ENCODE data around the gene CD84.

Gene CD84

GRCh38 chr1:160541622-160542302 lies 37.5 kb downstream of the CD84 start:
- H3K27me3 ChIP-seq (ENCODE audit: insufficient read depth, low read length, poor library complexity), result no peaks in the 10 kb centered on the region
- peaks cover 38% of the 10 kb centered on the region for H3K4me1 ChIP-seq (ENCODE audit: insufficient read depth, low read length)
- no peaks in the 10 kb centered on the region; the same call in 1 of the 2 replicates for H3K36me3 ChIP-seq (ENCODE audit: insufficient read depth, low read length)
- no peak overlapping the region for H3K4me2 ChIP-seq (ENCODE audit: insufficient read depth, low read length)
- H2AFZ ChIP-seq (ENCODE audit: low read depth, low read length), result no peak overlapping the region
- ATAC-seq (ENCODE audit: insufficient read depth, low read depth), result no peak
- peak overlapping the region; percentile 94 for H3K27ac ChIP-seq (ENCODE audit: low read length)
- TF ChIP-seq CTCF (IDR thresholded peaks at IDR 0.05; ENCODE audit: borderline replicate concordance, extremely low read depth, low read length, poor library complexity, severe bottlenecking), result no peak
- no peak overlapping the region for H3K9ac ChIP-seq (ENCODE audit: low read depth, low read length)
- H3K9me3 ChIP-seq (ENCODE audit: insufficient read depth, low read length, severe bottlenecking), result no peaks in the 10 kb centered on the region
- H3K79me2 ChIP-seq (ENCODE audit: insufficient read depth, low read length), result no peaks in the 10 kb centered on the region
- no peak overlapping the region for H3K4me3 ChIP-seq (ENCODE audit: low read depth in 1 of 2, low read length in 2 of 2)
- DNase-seq, result no peak
- H4K20me1 ChIP-seq (ENCODE audit: insufficient read depth, low read length), result no peaks in the 10 kb centered on the region

- H3K36me3 ChIP-seq (ENCODE audit: insufficient read depth, low read length), result no peaks in the 10 kb centered on the region
- ATAC-seq (ENCODE audit: insufficient read depth, low read depth) (no peak), DNase-seq (no peak)
- H4K20me1 ChIP-seq (ENCODE audit: insufficient read depth, low read length), result no peaks in the 10 kb centered on the region
- peaks cover 3% of the 10 kb centered on the region for H3K9me3 ChIP-seq (ENCODE audit: insufficient read depth, low read length, severe bottlenecking)
- peaks cover 38% of the 10 kb centered on the region for H3K4me1 ChIP-seq (ENCODE audit: insufficient read depth, low read length)
- TF ChIP-seq CTCF (IDR thresholded peaks at IDR 0.05; ENCODE audit: borderline replicate concordance, extremely low read depth, low read length, poor library complexity, severe bottlenecking) (no peak), EZH2 (IDR thresholded peaks at IDR 0.05; ENCODE audit: borderline replicate concordance, low read depth, low read length, severe bottlenecking) (no peak)
- peak overlapping the region; percentile 53 for H3K9ac ChIP-seq (ENCODE audit: low read depth, low read length)
- H3K4me3 ChIP-seq (ENCODE audit: low read depth in 1 of 2, low read length in 2 of 2), result peak overlapping the region in 1 of 2 experiments; percentile 38; a peak in 1 of 4 replicates
- H3K4me2 ChIP-seq (ENCODE audit: insufficient read depth, low read length), result peak overlapping the region; percentile 64
- no peaks in the 10 kb centered on the region for H3K79me2 ChIP-seq (ENCODE audit: insufficient read depth, low read length)
- H3K27me3 ChIP-seq (ENCODE audit: insufficient read depth, low read length, poor library complexity), result no peaks in the 10 kb centered on the region
- H3K27ac ChIP-seq (ENCODE audit: low read length), result peak overlapping the region; percentile 94
- peak overlapping the region; percentile 41; the same call in 1 of the 2 replicates for H2AFZ ChIP-seq (ENCODE audit: low read depth, low read length)
Measured at GRCh38 chr1:160540859-160541233, 38.5 kb downstream of the CD84 start.

- Histone ChIP-seq H3K27me3 (ENCODE audit: insufficient read depth, low read length, poor library complexity) (no peaks in the 10 kb centered on the region), H3K4me1 (ENCODE audit: insufficient read depth, low read length) (peaks cover 38% of the 10 kb centered on the region), H3K4me3 (ENCODE audit: low read depth in 1 of 2, low read length in 2 of 2) (peak overlapping the region in 1 of 2 experiments; percentile 38; a peak in 2 of 4 replicates), H4K20me1 (ENCODE audit: insufficient read depth, low read length) (no peaks in the 10 kb centered on the region), H3K4me2 (ENCODE audit: insufficient read depth, low read length) (peak overlapping the region; percentile 64), H3K27ac (ENCODE audit: low read length) (peak overlapping the region; percentile 94), H3K79me2 (ENCODE audit: insufficient read depth, low read length) (no peaks in the 10 kb centered on the region), H3K36me3 (ENCODE audit: insufficient read depth, low read length) (0 out of 2 replicates have a peak, but pooled peaks cover 2% of the 10 kb centered on the region), H2AFZ (ENCODE audit: low read depth, low read length) (peak overlapping the region; percentile 41), H3K9ac (ENCODE audit: low read depth, low read length) (peak overlapping the region; percentile 53), H3K9me3 (ENCODE audit: insufficient read depth, low read length, severe bottlenecking) (peaks cover 10% of the 10 kb centered on the region)
- DNase-seq (peak; percentile 88), ATAC-seq (ENCODE audit: insufficient read depth, low read depth) (peak; percentile 96)
- peak; percentile 23 for TF ChIP-seq CTCF (IDR thresholded peaks at IDR 0.05; ENCODE audit: borderline replicate concordance, extremely low read depth, low read length, poor library complexity, severe bottlenecking)
- TF ChIP-seq EZH2 (IDR thresholded peaks at IDR 0.05; ENCODE audit: borderline replicate concordance, low read depth, low read length, severe bottlenecking), result no peak
Measured at GRCh38 chr1:160539990-160540858, 39.1 kb downstream of the CD84 start.
